Central memory CD8-positive, alpha-beta T cell (primary cell): ENCODE data around the gene TRAK1.
A peak's percentile ranks its signal among the peaks of the same experiment; 100 is the strongest.

Source experiments
- ATAC-seq: fragments of 150-1000 bp; cut with Tn5 transposase; replicated peaks from 2 replicates; pipeline ENCODE4 v1.10.0; 2022; ENCODE audit warnings: mild to moderate bottlenecking, moderate FRiP score, moderate number of reproducible peaks; ENCODE audit not compliant: poor library complexity, severe bottlenecking; ENCODE audit errors: extremely low read depth
- DNase-seq, 2 donors: peaks; one replicate each; pipeline ENCODE4 v3.0.0; 2021; ENCODE audit warnings: low spot score in 2 of 2
- H3K27ac Mint-ChIP-seq: one replicate; pipeline ENCODE4 v1.8.0; 2022; ENCODE audit warnings: low read depth, mild to moderate bottlenecking, moderate library complexity, mixed read lengths
- H3K27me3 Mint-ChIP-seq: one replicate; pipeline ENCODE4 v1.8.0; 2022; ENCODE audit warnings: mixed read lengths
- H3K36me3 Mint-ChIP-seq: one replicate; pipeline ENCODE4 v1.8.0; 2022; ENCODE audit warnings: mild to moderate bottlenecking, moderate library complexity, mixed read lengths; ENCODE audit not compliant: insufficient read depth
- H3K4me1 Mint-ChIP-seq: one replicate; pipeline ENCODE4 v1.8.0; 2022; ENCODE audit warnings: mixed read lengths
- H3K4me3 Mint-ChIP-seq: one replicate; pipeline ENCODE4 v1.8.0; 2022; ENCODE audit warnings: mild to moderate bottlenecking, moderate library complexity, mixed read lengths
- H3K9me3 Mint-ChIP-seq: one replicate; pipeline ENCODE4 v1.8.0; 2022; ENCODE audit warnings: mixed read lengths

TRAK1 gene

DNA sequence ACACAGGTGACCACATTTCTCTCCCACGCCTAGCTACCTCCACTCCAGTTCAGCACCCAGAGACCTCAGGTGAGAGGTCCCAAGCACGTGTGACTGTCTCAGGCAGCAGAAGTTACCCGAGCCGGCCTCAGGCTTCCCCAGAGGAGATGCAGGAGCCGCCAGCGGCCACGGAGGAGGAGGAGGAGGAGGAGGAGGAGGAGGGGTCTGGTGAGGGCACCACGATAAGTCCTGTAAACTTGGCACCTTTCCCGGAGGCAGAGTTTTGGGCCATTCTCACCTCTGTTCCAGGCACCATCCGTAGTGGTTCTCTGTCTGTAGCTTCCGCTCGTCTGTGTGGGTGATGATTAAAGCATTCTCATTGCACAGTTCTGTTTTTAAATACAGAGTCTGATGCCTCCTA is 118.8 kb downstream of the TRAK1 start:
- Mint-ChIP-seq H3K4me1 (peaks cover 19% of the 10 kb centered on the region), H3K4me3 (no peak overlapping the region), H3K27me3 (no peaks in the 10 kb centered on the region), H3K9me3 (no peaks in the 10 kb centered on the region), H3K36me3 (peaks cover 9% of the 10 kb centered on the region), H3K27ac (no peak overlapping the region)
- ATAC-seq (no peak), DNase-seq (no peak)

DNA sequence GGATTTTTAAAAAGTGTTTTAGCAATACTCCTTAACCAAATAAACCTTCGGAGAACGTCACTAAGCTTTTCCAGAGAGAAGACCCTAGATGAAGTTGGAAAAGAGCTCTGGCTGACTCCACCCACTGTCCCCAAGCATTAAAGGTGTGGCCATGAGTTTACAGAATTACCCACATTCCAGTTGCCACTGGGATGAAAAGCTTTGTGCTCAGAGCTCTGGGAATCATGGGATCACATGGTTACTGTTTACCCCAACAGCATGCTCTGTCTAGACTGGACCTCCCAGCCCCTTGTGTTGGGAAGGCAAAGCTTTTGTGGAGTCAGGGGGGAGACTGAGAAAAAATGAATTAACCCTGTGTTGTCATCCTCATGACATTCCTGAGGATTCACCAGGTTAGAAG is 119.6 kb downstream of the TRAK1 start:
- H3K9me3 Mint-ChIP-seq = no peaks in the 10 kb centered on the region
- H3K27ac Mint-ChIP-seq = no peak overlapping the region
- peaks cover 27% of the 10 kb centered on the region for H3K4me1 Mint-ChIP-seq
- no peak for ATAC-seq
- peaks cover 9% of the 10 kb centered on the region for H3K36me3 Mint-ChIP-seq
- no peak overlapping the region for H3K4me3 Mint-ChIP-seq
- no peaks in the 10 kb centered on the region for H3K27me3 Mint-ChIP-seq
- DNase-seq = no peak

- H3K9me3 Mint-ChIP-seq = no peaks in the 10 kb centered on the region
- peak; percentile 66 for ATAC-seq
- peak overlapping the region; percentile 18 for H3K4me3 Mint-ChIP-seq
- peaks cover 51% of the 10 kb centered on the region for H3K4me1 Mint-ChIP-seq
- no peak for DNase-seq
- no peaks in the 10 kb centered on the region for H3K27me3 Mint-ChIP-seq
- peaks cover 9% of the 10 kb centered on the region for H3K36me3 Mint-ChIP-seq
- H3K27ac Mint-ChIP-seq = peak overlapping the region; percentile 77
Measured at GRCh38 chr3:42213417-42213816, 122.3 kb downstream of the TRAK1 start.

DNA sequence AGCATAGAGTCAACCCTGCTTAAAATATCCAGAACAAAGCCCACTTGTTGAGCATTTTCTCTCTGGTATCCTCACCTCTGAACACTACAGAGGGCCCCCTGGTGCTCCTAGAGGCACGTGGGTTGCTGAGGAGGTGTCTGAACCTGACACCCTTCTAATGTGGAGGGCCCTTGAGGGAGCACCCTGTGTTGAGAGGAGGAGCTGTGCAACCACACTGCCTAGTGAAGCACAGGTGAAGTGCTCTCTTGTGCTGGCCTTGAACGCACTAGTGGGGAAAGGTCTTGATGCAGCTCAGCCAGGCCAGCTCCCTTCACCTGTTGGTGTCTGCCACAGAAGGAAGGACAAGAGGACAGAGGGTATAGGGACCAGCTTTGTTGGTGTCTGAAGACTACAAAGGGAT is 122.9 kb downstream of the TRAK1 start:
- Mint-ChIP-seq H3K36me3 (peaks cover 9% of the 10 kb centered on the region), H3K27ac (peak overlapping the region; percentile 77), H3K4me1 (peaks cover 51% of the 10 kb centered on the region), H3K27me3 (no peaks in the 10 kb centered on the region), H3K4me3 (peak overlapping the region; percentile 18), H3K9me3 (no peaks in the 10 kb centered on the region)
- ATAC-seq (peak; percentile 45), DNase-seq (no peak)

- Mint-ChIP-seq H3K27me3 (no peaks in the 10 kb centered on the region), H3K27ac (peak overlapping the region; percentile 77), H3K9me3 (no peaks in the 10 kb centered on the region), H3K36me3 (peaks cover 9% of the 10 kb centered on the region), H3K4me1 (peaks cover 51% of the 10 kb centered on the region), H3K4me3 (peak overlapping the region; percentile 27)
- DNase-seq (no peak), ATAC-seq (no peak)
Measured at GRCh38 chr3:42214565-42215283, 123.6 kb downstream of the TRAK1 start.

DNA sequence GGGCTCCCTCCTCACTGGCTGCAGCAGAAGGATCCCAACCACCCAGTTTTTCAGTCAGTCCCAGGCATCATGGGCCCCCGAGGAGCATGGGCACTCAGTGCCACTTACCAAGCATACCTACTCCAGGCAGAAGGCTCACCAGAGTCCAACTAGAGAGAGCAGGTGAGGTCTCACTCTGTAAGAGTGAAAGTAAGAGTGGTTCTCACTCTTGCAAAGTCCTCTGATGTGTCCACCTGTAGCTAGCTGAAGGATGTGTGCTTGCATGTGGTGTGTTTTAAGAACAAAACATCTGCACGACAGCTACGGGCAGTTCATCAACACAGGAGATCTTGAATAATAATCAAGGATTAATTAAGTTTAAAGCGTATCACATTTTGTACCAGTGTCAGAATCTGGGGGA is 125.1 kb downstream of the TRAK1 start:
- peaks cover 51% of the 10 kb centered on the region for H3K4me1 Mint-ChIP-seq
- no peaks in the 10 kb centered on the region for H3K9me3 Mint-ChIP-seq
- no peaks in the 10 kb centered on the region for H3K27me3 Mint-ChIP-seq
- H3K27ac Mint-ChIP-seq = peak overlapping the region; percentile 86
- peak; percentile 27 for ATAC-seq
- DNase-seq = no peak
- peaks cover 4% of the 10 kb centered on the region for H3K36me3 Mint-ChIP-seq
- H3K4me3 Mint-ChIP-seq = peak overlapping the region; percentile 65

GRCh38 chr3:42216931-42217333 is 125.8 kb downstream of the TRAK1 start:
- peak in 1 of 2 donors; percentile 17 for DNase-seq
- ATAC-seq = peak; percentile 44
- H3K4me3 Mint-ChIP-seq = peak overlapping the region; percentile 65

DNA sequence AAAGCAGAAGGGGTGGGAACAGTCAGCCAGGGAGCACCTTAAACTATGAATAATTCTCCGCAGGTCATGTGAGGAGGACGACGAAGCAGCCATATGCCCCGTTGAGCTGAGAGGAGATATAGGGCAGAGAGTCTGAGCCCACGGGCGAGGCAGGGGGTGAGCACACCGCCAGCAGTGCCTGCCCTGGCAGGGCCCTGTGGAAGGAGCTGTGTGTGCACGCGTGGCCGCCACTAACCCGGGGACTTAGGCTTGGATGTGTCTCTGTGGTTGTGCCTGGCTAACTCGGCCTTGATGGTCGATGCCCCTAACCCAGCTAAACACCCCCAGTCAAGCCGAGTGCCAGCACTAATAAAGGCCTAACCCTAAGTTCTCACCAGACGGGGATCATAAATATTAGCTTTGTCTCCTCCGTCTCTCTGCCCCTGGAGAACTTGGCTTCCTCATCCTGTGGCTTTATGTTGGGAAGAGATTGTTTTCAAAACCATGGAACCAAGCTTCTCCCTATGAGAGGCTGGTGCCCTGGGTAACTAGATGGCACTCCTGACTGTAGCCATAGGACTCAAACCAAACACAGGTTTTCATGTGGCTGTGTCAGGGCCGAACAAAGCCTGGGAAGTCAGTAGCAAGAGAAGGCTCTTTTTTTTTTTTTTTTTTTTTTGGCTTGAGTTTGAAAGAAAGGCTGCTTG is 129.4 kb downstream of the TRAK1 start:
- no peak for DNase-seq
- no peaks in the 10 kb centered on the region for H3K27me3 Mint-ChIP-seq
- ATAC-seq = no peak
- peaks cover 7% of the 10 kb centered on the region for H3K36me3 Mint-ChIP-seq
- no peak overlapping the region for H3K27ac Mint-ChIP-seq
- no peak overlapping the region for H3K4me3 Mint-ChIP-seq
- no peaks in the 10 kb centered on the region for H3K9me3 Mint-ChIP-seq
- peaks cover 25% of the 10 kb centered on the region for H3K4me1 Mint-ChIP-seq

More at GRCh38 chr3:42216931-42217333, 125.8 kb downstream of the TRAK1 start:
- H3K27ac Mint-ChIP-seq = peak overlapping the region; percentile 86
- H3K36me3 Mint-ChIP-seq = peaks cover 1% of the 10 kb centered on the region
- no peaks in the 10 kb centered on the region for H3K27me3 Mint-ChIP-seq
- no peaks in the 10 kb centered on the region for H3K9me3 Mint-ChIP-seq
- H3K4me1 Mint-ChIP-seq = peaks cover 51% of the 10 kb centered on the region

DNA sequence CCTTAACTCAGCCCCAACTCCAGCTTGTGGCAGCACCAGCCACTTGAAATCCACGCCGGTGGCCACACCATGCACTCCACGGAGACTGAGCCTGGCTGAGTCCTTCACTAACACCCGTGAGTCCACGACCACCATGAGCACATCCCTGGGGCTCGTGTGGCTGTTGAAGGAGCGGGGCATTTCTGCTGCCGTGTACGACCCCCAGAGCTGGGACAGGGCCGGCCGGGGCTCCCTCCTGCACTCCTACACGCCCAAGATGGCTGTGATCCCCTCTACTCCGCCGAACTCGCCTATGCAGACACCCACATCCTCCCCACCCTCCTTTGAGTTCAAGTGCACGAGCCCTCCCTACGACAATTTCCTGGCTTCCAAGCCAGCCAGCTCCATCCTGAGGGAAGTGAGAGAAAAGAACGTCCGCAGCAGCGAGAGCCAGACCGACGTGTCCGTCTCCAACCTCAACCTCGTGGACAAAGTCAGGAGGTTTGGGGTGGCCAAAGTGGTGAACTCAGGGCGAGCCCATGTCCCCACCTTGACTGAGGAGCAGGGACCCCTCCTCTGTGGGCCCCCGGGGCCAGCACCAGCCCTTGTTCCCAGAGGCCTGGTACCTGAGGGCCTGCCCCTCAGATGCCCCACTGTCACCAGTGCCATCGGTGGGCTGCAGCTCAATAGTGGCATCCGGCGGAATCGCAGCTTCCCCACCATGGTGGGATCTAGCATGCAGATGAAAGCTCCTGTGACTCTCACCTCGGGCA is 132.0 kb downstream of the TRAK1 start:
- peaks cover 10% of the 10 kb centered on the region for H3K4me1 Mint-ChIP-seq
- H3K27me3 Mint-ChIP-seq = no peaks in the 10 kb centered on the region
- H3K27ac Mint-ChIP-seq = no peak overlapping the region
- no peak for ATAC-seq
- H3K9me3 Mint-ChIP-seq = no peaks in the 10 kb centered on the region
- no peak for DNase-seq
- peaks cover 7% of the 10 kb centered on the region for H3K36me3 Mint-ChIP-seq
- H3K4me3 Mint-ChIP-seq = no peak overlapping the region

DNA sequence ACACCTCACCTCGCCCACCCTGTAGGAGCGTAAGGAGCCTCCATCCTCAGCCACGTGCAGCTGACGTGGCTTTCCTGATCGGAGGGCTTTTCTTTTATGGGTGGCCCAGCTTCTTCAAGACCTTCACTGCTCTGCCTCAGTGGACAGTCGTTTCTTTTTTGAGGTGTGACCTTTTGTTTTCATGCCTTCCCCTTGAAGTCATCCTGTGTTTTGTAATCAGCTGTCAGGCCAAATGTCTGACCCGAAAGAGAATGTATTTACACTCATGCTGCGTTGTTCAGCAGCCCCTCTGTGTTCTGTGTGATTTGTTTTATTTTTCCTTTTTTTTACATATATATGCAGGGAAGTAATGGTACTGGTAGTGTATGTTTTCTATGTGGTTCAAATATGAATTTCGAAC is 133.0 kb downstream of the TRAK1 start:
- H3K27ac Mint-ChIP-seq = no peak overlapping the region
- H3K4me1 Mint-ChIP-seq = peaks cover 10% of the 10 kb centered on the region
- H3K9me3 Mint-ChIP-seq = no peaks in the 10 kb centered on the region
- no peaks in the 10 kb centered on the region for H3K27me3 Mint-ChIP-seq
- peaks cover 7% of the 10 kb centered on the region for H3K36me3 Mint-ChIP-seq
- DNase-seq (no peak), ATAC-seq (no peak)
- H3K4me3 Mint-ChIP-seq = no peak overlapping the region

DNA sequence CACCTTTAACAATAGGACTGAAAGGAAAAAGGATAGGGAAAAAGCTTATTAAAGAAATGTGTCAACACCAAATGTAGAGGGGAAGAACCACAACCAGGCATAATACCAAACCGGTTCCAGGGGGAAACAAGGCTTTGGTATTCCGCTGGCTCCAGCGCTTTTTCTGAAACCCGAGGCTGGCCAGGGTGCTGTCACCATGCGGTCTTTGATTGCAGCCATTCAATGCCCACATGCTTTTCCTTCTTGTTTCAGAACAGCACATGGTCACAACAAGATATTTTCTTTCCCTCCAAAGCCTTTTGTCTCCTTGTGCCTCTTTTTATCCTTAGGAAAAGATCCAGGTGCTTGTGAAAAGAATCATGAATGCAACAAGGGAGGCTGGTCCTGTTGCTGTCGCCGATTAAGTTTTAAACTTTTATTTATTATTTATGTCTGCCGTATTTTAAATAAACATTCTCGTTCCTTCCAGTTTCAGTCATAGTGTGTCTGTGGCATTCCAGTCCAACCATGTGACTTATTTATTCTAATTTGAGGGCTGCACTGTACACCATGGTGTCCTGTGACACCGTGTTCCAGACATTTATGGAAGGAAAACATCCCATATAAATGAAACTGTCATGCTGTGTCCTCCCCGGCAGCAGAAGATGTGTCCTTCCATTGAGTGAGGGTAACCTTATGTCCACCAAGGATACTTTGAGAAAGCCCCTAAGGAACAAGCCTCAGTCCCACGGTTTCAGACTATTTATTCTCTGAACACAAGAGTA is 133.7 kb downstream of the TRAK1 start:
- H3K27me3 Mint-ChIP-seq = no peaks in the 10 kb centered on the region
- no peak for DNase-seq
- H3K4me1 Mint-ChIP-seq = peaks cover 10% of the 10 kb centered on the region
- peaks cover 7% of the 10 kb centered on the region for H3K36me3 Mint-ChIP-seq
- H3K9me3 Mint-ChIP-seq = no peaks in the 10 kb centered on the region
- ATAC-seq = no peak
- no peak overlapping the region for H3K27ac Mint-ChIP-seq
- no peak overlapping the region for H3K4me3 Mint-ChIP-seq
